Type B pancreatic cell (in vitro differentiated cells): ENCODE measurements around the gene DDX31. TPM values are rescaled to one million over a fixed set of nuclear protein-coding genes. Genes with fewer than 3 reads are reported as not detected.

Source experiments
- DNase-seq: peaks from one replicate; pipeline ENCODE4 v3.0.0; 2021; ENCODE audit warnings: mixed read lengths; ENCODE audit not compliant: unreplicated experiment; ENCODE audit errors: extremely low spot score
- H3K27ac Mint-ChIP-seq: 2 replicates; pipeline ENCODE4 v1.8.0; 2021; ENCODE audit warnings: mild to moderate bottlenecking, mixed read lengths
- H3K27me3 Mint-ChIP-seq: 2 replicates; pipeline ENCODE4 v1.8.0; 2021; ENCODE audit warnings: mixed read lengths
- H3K36me3 Mint-ChIP-seq: 2 replicates; pipeline ENCODE4 v1.8.0; 2021; ENCODE audit warnings: mixed read lengths
- H3K4me1 Mint-ChIP-seq: one replicate; pipeline ENCODE4 v1.8.0; 2021; ENCODE audit warnings: mixed read lengths; ENCODE audit not compliant: unreplicated experiment
- H3K4me3 Mint-ChIP-seq: 2 replicates; pipeline ENCODE4 v1.8.0; 2021; ENCODE audit warnings: mild to moderate bottlenecking, mixed read lengths
- H3K9me3 Mint-ChIP-seq: 2 replicates; pipeline ENCODE4 v1.8.0; 2021; ENCODE audit warnings: mixed read lengths
- CTCF ChIP-seq: fragments of 200-600 bp; sonication (generic); conservative IDR thresholded peaks from 2 replicates; pipeline ENCODE4 v1.5.0; 2021; ENCODE audit warnings: antibody characterized with exemption, mild to moderate bottlenecking
- total RNA-seq: library from RNA; stranded (reverse); gene quantifications from 2 replicates; pipeline ENCODE4 v1.2.1, GENCODE V29; 2021; ENCODE audit warnings: low replicate concordance

DDX31 gene
- total RNA-seq, 1 donor from 2014 or later: 19.6 TPM

- no peaks in the 10 kb centered on the region for H3K4me1 Mint-ChIP-seq
- H3K27ac Mint-ChIP-seq: no peak overlapping the region
- DNase-seq: no peak
- H3K9me3 Mint-ChIP-seq: peaks cover 16% of the 10 kb centered on the region
- no peaks in the 10 kb centered on the region for H3K36me3 Mint-ChIP-seq
- H3K4me3 Mint-ChIP-seq: no peak overlapping the region
- no peaks in the 10 kb centered on the region for H3K27me3 Mint-ChIP-seq
- no peak for TF ChIP-seq CTCF
Measured at GRCh38 chr9:132699956-132700355, 30.2 kb upstream of the DDX31 start.

DNA sequence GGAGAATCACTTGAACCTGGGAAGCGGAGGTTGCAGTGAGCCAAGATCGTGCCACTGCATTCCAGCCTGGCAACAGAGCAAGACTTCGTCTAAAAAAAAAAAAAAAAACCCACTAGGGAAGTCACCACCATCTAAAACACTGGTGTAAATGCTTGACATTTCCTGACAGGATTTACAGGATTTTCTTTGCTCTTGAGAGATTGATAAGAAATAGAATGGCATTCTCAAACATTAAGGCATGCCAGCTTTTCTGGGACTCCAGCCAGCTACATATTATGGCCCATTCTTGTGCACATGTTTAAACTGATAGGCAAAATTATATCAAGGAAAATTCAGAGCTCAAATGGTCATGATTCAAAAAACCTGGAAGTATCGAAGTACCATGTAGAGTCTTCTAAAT lies 29.2 kb upstream of the DDX31 start:
- H3K27me3 Mint-ChIP-seq: no peaks in the 10 kb centered on the region
- H3K4me3 Mint-ChIP-seq: no peak overlapping the region
- no peak for TF ChIP-seq CTCF
- DNase-seq: no peak
- no peak overlapping the region for H3K27ac Mint-ChIP-seq
- H3K4me1 Mint-ChIP-seq: no peaks in the 10 kb centered on the region
- no peaks in the 10 kb centered on the region for H3K36me3 Mint-ChIP-seq
- H3K9me3 Mint-ChIP-seq: peaks cover 21% of the 10 kb centered on the region

GRCh38 chr9:132697230-132697629 lies 27.4 kb upstream of the DDX31 start:
- DNase-seq: no peak
- H3K4me3 Mint-ChIP-seq: no peak overlapping the region
- peaks cover 5% of the 10 kb centered on the region for H3K36me3 Mint-ChIP-seq
- peaks cover 17% of the 10 kb centered on the region for H3K9me3 Mint-ChIP-seq
- H3K27me3 Mint-ChIP-seq: no peaks in the 10 kb centered on the region
- H3K4me1 Mint-ChIP-seq: no peaks in the 10 kb centered on the region
- no peak overlapping the region for H3K27ac Mint-ChIP-seq
- TF ChIP-seq CTCF: no peak

DNA sequence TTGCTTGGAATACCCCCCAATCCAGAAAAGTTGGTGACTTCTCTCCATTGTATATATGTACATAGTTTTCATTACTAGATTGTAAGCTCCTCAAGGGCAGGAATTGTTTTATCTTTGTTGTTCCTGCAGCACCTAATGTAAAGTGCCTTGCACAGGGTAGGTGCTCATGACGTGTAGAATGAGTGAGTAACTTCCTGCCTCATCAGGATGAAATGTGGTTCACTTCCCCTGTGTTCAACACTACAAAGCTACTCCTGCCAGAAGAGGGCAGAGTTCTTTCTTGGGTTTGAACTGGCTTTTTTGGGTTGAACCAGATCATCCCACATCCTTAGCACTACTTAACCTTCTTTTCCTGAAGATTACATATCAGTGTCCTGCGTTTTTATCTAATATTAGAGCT lies 24.4 kb upstream of the DDX31 start:
- no peak for DNase-seq
- Mint-ChIP-seq H3K27me3 (no peaks in the 10 kb centered on the region), H3K4me3 (no peak overlapping the region), H3K36me3 (peaks cover 28% of the 10 kb centered on the region), H3K27ac (no peak overlapping the region), H3K4me1 (no peaks in the 10 kb centered on the region), H3K9me3 (peaks cover 17% of the 10 kb centered on the region)
- TF ChIP-seq CTCF: peak; percentile 32

GRCh38 chr9:132690696-132691095 lies 20.9 kb upstream of the DDX31 start:
- Mint-ChIP-seq H3K9me3 (peaks cover 5% of the 10 kb centered on the region), H3K4me3 (no peak overlapping the region), H3K36me3 (peaks cover 39% of the 10 kb centered on the region)

More at GRCh38 chr9:132690696-132691095, 20.9 kb upstream of the DDX31 start:
- DNase-seq: no peak
- Mint-ChIP-seq H3K27ac (no peak overlapping the region), H3K27me3 (no peaks in the 10 kb centered on the region), H3K4me1 (peaks cover 7% of the 10 kb centered on the region)
- no peak for TF ChIP-seq CTCF
